Testis (tissue), 2 donors: Measurements from ENCODE around the gene DYRK1B.
"Not testable (repeated sequence)": the region's sequence is repeated elsewhere in the genome, so short reads cannot be mapped to it uniquely, and the experiment has no call there.

Experiments used
- POLR2A ChIP-seq: fragments of 450-650 bp; IDR thresholded peaks from one replicate; pipeline ENCODE4 v1.6.1; 2017; ENCODE audit warnings: antibody characterized with exemption, mild to moderate bottlenecking, moderate library complexity
- TF ChIP-seq, protein P1 (sequence below), 3 experiments: fragments of 450-650 bp in 2 of 3; fragments of 200-600 bp in 1 of 3; sonication (generic) in 1 of 3; IDR thresholded peaks; one replicate each; pipeline ENCODE4 v1.5.1; 2016 to 2019; ENCODE audit warnings: antibody characterized with exemption in 3 of 3, mild to moderate bottlenecking in 2 of 3, moderate library complexity in 1 of 3

DNA sequence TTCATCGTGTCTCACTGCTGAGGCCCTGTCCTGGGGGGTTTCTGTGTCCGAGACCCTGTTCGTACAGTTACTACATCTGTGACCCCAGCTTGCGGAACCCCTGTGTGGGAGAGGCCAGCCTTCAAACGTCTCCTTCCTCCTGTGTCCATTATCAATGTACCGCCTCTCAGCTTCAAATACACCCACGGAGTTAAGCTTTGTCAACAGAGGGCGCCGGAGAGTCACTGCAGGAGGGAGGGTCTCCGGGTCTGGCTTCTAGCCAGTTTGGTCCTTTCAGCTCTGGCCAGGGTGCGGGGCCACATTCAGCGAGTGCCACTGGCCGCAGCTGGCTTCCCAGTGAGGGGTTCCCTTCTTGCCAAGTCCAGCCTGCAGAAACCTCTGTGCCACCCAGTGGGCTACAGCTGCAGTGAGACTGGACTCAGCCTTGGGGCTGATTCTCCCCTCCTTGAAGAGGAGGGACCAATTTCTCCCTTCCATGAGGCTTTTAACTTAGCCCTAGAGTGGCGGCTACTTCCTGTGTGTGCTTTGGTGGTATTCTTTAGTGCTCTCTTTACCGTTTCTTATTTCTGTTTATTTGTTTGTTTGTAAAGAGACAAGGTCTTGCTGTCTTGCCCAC lies 47.6 kb upstream of the DYRK1B start:
- TF ChIP-seq, protein P1, sequence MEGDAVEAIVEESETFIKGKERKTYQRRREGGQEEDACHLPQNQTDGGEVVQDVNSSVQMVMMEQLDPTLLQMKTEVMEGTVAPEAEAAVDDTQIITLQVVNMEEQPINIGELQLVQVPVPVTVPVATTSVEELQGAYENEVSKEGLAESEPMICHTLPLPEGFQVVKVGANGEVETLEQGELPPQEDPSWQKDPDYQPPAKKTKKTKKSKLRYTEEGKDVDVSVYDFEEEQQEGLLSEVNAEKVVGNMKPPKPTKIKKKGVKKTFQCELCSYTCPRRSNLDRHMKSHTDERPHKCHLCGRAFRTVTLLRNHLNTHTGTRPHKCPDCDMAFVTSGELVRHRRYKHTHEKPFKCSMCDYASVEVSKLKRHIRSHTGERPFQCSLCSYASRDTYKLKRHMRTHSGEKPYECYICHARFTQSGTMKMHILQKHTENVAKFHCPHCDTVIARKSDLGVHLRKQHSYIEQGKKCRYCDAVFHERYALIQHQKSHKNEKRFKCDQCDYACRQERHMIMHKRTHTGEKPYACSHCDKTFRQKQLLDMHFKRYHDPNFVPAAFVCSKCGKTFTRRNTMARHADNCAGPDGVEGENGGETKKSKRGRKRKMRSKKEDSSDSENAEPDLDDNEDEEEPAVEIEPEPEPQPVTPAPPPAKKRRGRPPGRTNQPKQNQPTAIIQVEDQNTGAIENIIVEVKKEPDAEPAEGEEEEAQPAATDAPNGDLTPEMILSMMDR (IDR thresholded peaks at IDR 0.05) = peak in 1 of 3 experiments; percentile 11
- not testable (repeated sequence) for TF ChIP-seq POLR2A
